ENCODE data around the gene FGD2. TPM values are rescaled to one million over a fixed set of nuclear protein-coding genes. Genes with fewer than 3 reads are reported as not detected.
A peak's percentile ranks its signal among the peaks of the same experiment; 100 is the strongest.

The FGD2 gene, protein sequence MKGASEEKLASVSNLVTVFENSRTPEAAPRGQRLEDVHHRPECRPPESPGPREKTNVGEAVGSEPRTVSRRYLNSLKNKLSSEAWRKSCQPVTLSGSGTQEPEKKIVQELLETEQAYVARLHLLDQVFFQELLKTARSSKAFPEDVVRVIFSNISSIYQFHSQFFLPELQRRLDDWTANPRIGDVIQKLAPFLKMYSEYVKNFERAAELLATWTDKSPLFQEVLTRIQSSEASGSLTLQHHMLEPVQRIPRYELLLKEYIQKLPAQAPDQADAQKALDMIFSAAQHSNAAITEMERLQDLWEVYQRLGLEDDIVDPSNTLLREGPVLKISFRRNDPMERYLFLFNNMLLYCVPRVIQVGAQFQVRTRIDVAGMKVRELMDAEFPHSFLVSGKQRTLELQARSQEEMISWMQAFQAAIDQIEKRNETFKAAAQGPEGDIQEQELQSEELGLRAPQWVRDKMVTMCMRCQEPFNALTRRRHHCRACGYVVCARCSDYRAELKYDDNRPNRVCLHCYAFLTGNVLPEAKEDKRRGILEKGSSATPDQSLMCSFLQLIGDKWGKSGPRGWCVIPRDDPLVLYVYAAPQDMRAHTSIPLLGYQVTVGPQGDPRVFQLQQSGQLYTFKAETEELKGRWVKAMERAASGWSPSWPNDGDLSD
- 10 to 100 TPM; 11.6 to 34.5 (median 22.5) TPM for total RNA-seq

DNA sequence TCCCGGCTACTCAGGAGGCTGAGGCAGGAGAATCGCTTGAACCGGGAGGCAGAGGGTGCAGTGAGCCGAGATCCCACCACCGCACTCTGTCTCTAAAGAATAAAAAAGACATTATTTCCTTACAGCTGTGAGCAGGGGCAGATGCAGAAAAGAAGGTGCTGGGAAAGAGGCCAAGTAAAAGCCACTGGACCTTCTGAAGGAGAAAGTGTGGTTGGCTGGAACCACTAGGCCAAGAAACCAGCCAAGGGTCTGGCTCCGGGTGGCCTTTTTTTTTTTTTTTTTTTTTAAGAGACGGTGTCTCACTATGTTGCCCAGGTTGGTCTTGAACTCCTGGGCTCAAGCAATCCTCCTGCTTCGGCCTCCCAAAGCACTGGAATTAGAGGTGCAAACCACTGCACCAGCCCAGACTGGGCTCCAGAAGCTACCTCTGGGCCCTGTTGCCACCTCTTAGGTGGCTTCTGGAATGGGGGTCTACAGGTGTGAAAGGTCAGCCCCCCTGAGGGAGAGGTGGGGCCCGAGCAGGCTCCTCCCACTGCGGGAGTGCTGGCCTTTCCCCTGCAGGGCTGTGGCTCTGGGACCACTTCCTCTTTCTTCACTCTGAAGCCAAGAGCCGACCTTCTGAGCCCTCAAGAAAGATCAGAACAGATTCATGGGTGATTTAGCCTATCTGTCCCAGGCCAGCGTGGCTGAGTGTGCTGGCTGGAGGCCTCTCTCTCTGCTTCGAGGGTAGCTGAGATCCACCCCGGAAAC is at the start of gene FGD2:
TSS of gene FGD2 (plus strand) at position 595 of the 750 bp plus-strand sequence. CDS start 163 bp downstream, outside the sequence.
- Histone ChIP-seq H3K27me3 (no peaks in the 10 kb centered on the region), H3K27ac (peak within 1 kb of the TSS in 1 of 4 donors; percentile 23), H3K36me3 (no peaks in the 10 kb centered on the region), H3K9me3 (no peaks in the 10 kb centered on the region), H3K4me1 (no peaks in the 10 kb centered on the region), H3K4me3 (peak within 1 kb of the TSS in 1 of 2 donors; percentile 39)
- WGBS, 2 donors (ENCODE audit: low coverage in 1 of 2) = 76 to 82% methylated on average over 6 to 8 of the region's 14 CpGs
- no peak for ATAC-seq
- no peak for TF ChIP-seq POLR2A (IDR thresholded peaks at IDR 0.05)

DNA sequence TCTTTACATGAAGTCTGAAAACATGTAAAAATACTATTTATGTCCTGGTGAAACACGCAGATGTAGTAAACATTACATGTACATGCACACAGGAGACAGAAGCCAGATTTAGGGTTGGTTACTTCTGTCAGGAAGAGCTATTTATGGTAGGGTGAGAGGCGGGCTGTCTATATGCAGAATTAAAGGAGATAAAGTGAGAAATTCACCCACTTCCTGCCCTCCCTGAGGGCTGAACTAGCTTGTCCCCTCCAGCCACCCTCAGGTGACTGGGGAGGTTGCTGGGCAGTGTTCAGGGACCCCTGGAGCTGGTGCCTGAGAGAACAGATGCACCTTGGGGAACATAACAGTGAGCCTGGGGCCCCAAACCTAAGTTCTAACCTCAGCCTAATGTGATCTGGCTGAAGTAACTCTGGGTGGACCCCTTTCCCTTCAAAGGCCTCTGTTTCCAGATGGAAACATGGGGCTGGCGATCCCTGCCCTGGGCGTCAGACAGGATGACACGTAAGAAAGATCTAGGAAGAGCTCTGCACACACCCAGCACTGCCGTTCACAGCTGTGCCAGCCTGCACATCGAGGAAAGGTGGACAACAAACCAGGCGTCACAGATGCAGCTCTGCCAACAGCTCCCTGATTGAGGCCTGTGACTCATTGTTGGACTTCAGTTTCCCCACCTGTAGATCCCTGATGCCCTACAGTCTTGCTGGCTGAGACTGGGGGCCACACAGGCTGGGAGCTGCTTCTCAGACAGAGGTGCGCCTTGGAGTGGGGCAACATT is 49.6 kb upstream of the FGD2 start:
- TF ChIP-seq POLR2A (IDR thresholded peaks at IDR 0.05) (no peak), POLR2AphosphoS5 (IDR thresholded peaks at IDR 0.05) (no peak), EP300 (IDR thresholded peaks at IDR 0.05) (no peak)
- TF ChIP-seq, protein P1, sequence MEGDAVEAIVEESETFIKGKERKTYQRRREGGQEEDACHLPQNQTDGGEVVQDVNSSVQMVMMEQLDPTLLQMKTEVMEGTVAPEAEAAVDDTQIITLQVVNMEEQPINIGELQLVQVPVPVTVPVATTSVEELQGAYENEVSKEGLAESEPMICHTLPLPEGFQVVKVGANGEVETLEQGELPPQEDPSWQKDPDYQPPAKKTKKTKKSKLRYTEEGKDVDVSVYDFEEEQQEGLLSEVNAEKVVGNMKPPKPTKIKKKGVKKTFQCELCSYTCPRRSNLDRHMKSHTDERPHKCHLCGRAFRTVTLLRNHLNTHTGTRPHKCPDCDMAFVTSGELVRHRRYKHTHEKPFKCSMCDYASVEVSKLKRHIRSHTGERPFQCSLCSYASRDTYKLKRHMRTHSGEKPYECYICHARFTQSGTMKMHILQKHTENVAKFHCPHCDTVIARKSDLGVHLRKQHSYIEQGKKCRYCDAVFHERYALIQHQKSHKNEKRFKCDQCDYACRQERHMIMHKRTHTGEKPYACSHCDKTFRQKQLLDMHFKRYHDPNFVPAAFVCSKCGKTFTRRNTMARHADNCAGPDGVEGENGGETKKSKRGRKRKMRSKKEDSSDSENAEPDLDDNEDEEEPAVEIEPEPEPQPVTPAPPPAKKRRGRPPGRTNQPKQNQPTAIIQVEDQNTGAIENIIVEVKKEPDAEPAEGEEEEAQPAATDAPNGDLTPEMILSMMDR (IDR thresholded peaks at IDR 0.05) = no peak
- ATAC-seq = no peak
- peaks cover 0 to 6% (median 0%) of the 10 kb centered on the region in 3 donors for H3K4me1 ChIP-seq

DNA sequence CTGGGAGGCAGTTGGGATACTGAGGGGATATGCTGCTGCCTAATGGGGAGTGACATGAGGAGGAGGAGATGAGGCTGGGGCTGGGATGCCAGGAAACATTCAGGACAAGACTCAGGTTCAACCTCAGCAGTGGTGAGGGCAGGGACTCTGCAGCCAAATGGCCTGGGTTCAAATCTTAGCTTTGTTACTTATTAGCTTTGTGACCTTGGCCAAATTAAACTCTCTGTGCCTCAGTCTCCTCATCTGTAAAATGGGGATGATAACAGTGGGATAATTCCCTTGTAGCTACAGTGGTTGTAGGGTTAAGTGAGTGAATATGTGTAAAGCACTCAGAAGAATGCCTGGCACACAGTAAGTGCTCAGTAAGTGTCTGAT is 49.0 kb upstream of the FGD2 start:
- peak overlapping the region in 2 of 4 donors; percentile 49 to 62 for H3K27ac ChIP-seq
- H3K9me3 ChIP-seq = no peaks in the 10 kb centered on the region
- peak overlapping the region in 1 of 2 donors; percentile 36 for H3K4me3 ChIP-seq
- TF ChIP-seq POLR2AphosphoS5 (IDR thresholded peaks at IDR 0.05) = no peak
- TF ChIP-seq POLR2A (IDR thresholded peaks at IDR 0.05) = no peak
- TF ChIP-seq EP300 (IDR thresholded peaks at IDR 0.05) = no peak
- TF ChIP-seq, protein P1 (IDR thresholded peaks at IDR 0.05) = no peak
- H3K27me3 ChIP-seq = no peaks in the 10 kb centered on the region
- ATAC-seq = no peak
- H3K4me1 ChIP-seq = peaks cover 0 to 6% (median 0%) of the 10 kb centered on the region in 3 donors
- no peaks in the 10 kb centered on the region for H3K36me3 ChIP-seq

More for the DNA sequence above, 49.6 kb upstream of the FGD2 start:
- Histone ChIP-seq H3K36me3 (no peaks in the 10 kb centered on the region), H3K27me3 (no peaks in the 10 kb centered on the region), H3K9me3 (no peaks in the 10 kb centered on the region), H3K4me3 (peak overlapping the region in 1 of 2 donors; percentile 36), H3K27ac (peak overlapping the region in 2 of 4 donors; percentile 49 to 62)
- WGBS, 2 donors (ENCODE audit: low coverage in 1 of 2) = 64 to 80% methylated on average over 1 to 3 of the region's 9 CpGs

DNA sequence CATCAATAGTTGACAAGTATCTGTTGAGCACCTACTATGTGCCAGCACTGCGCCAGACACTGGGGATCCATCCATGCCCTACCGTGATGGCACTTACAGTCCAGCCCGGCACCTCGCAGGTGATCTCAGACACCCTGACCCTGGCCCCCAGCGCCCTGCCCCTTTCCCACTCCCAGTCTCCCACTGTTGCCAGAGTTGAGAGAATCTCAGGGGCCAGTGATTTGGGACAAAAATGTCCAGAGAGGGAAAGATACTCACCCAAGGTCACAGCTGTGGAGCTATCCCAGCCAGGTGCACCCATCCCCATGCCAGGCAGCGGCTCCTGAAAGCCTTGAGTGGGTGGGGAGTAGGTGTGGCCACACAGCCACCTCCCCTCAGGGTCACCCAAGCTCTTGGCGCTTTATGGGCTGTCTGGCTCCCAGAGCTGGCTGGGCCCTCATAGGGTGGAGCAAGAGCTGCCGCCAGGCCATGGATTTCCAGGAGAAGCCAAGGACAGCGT is 47.6 kb upstream of the FGD2 start:
- ATAC-seq = peak; percentile 48
- Histone ChIP-seq H3K4me3 (peak overlapping the region in 1 of 2 donors; percentile 10), H3K27ac (no peak overlapping the region), H3K9me3 (no peaks in the 10 kb centered on the region), H3K4me1 (peaks cover 0 to 6% (median 0%) of the 10 kb centered on the region in 3 donors), H3K27me3 (no peaks in the 10 kb centered on the region), H3K36me3 (no peaks in the 10 kb centered on the region)
- no peak for TF ChIP-seq EP300 (IDR thresholded peaks at IDR 0.05)
- TF ChIP-seq POLR2A (IDR thresholded peaks at IDR 0.05) = no peak
- TF ChIP-seq POLR2AphosphoS5 (IDR thresholded peaks at IDR 0.05) = no peak
- TF ChIP-seq, protein P1 (IDR thresholded peaks at IDR 0.05) = no peak
- 69% methylated on average over 3 of the region's 9 CpGs; no CpG with 5 or more reads in 1 of the 2 donors for WGBS, 2 donors (ENCODE audit: low coverage in 1 of 2)
